ENCODE measurements around the gene SCUBE1.

SCUBE1 gene

GRCh38 chr22:43244402-43244801 lies 98.8 kb downstream of the SCUBE1 start:
- no peak for DNase-seq (ENCODE audit: low read depth, low spot score)
- no peak overlapping the region for H3K27ac ChIP-seq

- DNase-seq (ENCODE audit: low read depth, low spot score): no peak
- no peak overlapping the region for H3K27ac ChIP-seq
These were observed 99.8 kb downstream of the SCUBE1 start for GRCh38 chr22:43243324-43243723.

- H3K27ac ChIP-seq: no peak overlapping the region
- DNase-seq (ENCODE audit: low read depth, low spot score): no peak
These were observed 100.5 kb downstream of the SCUBE1 start for GRCh38 chr22:43242627-43243026.

GRCh38 chr22:43241699-43242386 lies 101.3 kb downstream of the SCUBE1 start:
- no peak for DNase-seq (ENCODE audit: low read depth, low spot score)
- no peak overlapping the region for H3K27ac ChIP-seq

- H3K27ac ChIP-seq: no peak overlapping the region
- no peak for DNase-seq (ENCODE audit: low read depth, low spot score)
These were observed 102.0 kb downstream of the SCUBE1 start for GRCh38 chr22:43241138-43241597.

- no peak overlapping the region for H3K27ac ChIP-seq
- DNase-seq (ENCODE audit: low read depth, low spot score): no peak
These were observed 102.6 kb downstream of the SCUBE1 start for GRCh38 chr22:43240614-43241013.

GRCh38 chr22:43239956-43240355 lies 103.2 kb downstream of the SCUBE1 start:
- DNase-seq (ENCODE audit: low read depth, low spot score): no peak
- H3K27ac ChIP-seq: no peak overlapping the region

GRCh38 chr22:43239193-43239780 lies 103.9 kb downstream of the SCUBE1 start:
- DNase-seq (ENCODE audit: low read depth, low spot score): no peak
- H3K27ac ChIP-seq: no peak overlapping the region

- no peak overlapping the region for H3K27ac ChIP-seq
These were observed 104.6 kb downstream of the SCUBE1 start for GRCh38 chr22:43238526-43239006.

GRCh38 chr22:43237280-43237679 lies 105.9 kb downstream of the SCUBE1 start:
- DNase-seq (ENCODE audit: low read depth, low spot score): no peak
- H3K27ac ChIP-seq: no peak overlapping the region

More at GRCh38 chr22:43238526-43239006, 104.6 kb downstream of the SCUBE1 start:
- no peak for DNase-seq (ENCODE audit: low read depth, low spot score)

- H3K27ac ChIP-seq: no peak overlapping the region
- no peak for DNase-seq (ENCODE audit: low read depth, low spot score)
These were observed 106.6 kb downstream of the SCUBE1 start for GRCh38 chr22:43236411-43237166.

- no peak overlapping the region for H3K27ac ChIP-seq
- no peak for DNase-seq (ENCODE audit: low read depth, low spot score)
These were observed 107.4 kb downstream of the SCUBE1 start for GRCh38 chr22:43235445-43236409.

- no peak overlapping the region for H3K27ac ChIP-seq
- no peak for DNase-seq (ENCODE audit: low read depth, low spot score)
These were observed 108.7 kb downstream of the SCUBE1 start for GRCh38 chr22:43234264-43234988.

GRCh38 chr22:43233529-43233928 lies 109.6 kb downstream of the SCUBE1 start:
- no peak for DNase-seq (ENCODE audit: low read depth, low spot score)
- no peak overlapping the region for H3K27ac ChIP-seq

- no peak overlapping the region for H3K27ac ChIP-seq
- no peak for DNase-seq (ENCODE audit: low read depth, low spot score)
These were observed 110.7 kb downstream of the SCUBE1 start for GRCh38 chr22:43232445-43232844.

- H3K27ac ChIP-seq: no peak overlapping the region
- DNase-seq (ENCODE audit: low read depth, low spot score): no peak
These were observed 111.5 kb downstream of the SCUBE1 start for GRCh38 chr22:43231724-43232034.

GRCh38 chr22:43230971-43231723 lies 112.0 kb downstream of the SCUBE1 start:
- DNase-seq (ENCODE audit: low read depth, low spot score): no peak

GRCh38 chr22:43230571-43230970 lies 112.6 kb downstream of the SCUBE1 start:
- H3K27ac ChIP-seq: no peak overlapping the region
- DNase-seq (ENCODE audit: low read depth, low spot score): no peak

More at GRCh38 chr22:43230971-43231723, 112.0 kb downstream of the SCUBE1 start:
- no peak overlapping the region for H3K27ac ChIP-seq

- DNase-seq (ENCODE audit: low read depth, low spot score): no peak
These were observed 114.3 kb downstream of the SCUBE1 start for GRCh38 chr22:43228863-43229262.

More at GRCh38 chr22:43228863-43229262, 114.3 kb downstream of the SCUBE1 start:
- no peak overlapping the region for H3K27ac ChIP-seq

Data from epithelial cell of prostate (primary cell).